Duodenal mucosa (tissue), 2 donors: Measurements from ENCODE around the gene ITGB2.

Source experiments
- H3K27ac ChIP-seq: one replicate; pipeline ENCODE4 v1.7.0; 2013; ENCODE audit warnings: low read depth, low read length
- H3K27me3 ChIP-seq, 2 donors: one replicate each; pipeline ENCODE4 v1.7.0; 2013; ENCODE audit warnings: low read length in 2 of 2, control low read depth in 1 of 2; ENCODE audit not compliant: insufficient read depth in 2 of 2, control insufficient read depth in 1 of 2
- H3K36me3 ChIP-seq, 2 donors: one replicate each; pipeline ENCODE4 v1.7.0; 2013; ENCODE audit warnings: low read length in 2 of 2, control low read depth in 1 of 2; ENCODE audit not compliant: insufficient read depth in 2 of 2, control insufficient read depth in 1 of 2
- H3K4me1 ChIP-seq, 2 donors: one replicate each; pipeline ENCODE4 v1.7.0; 2013; ENCODE audit warnings: low read length in 2 of 2, control low read depth in 1 of 2; ENCODE audit not compliant: insufficient read depth in 2 of 2, control insufficient read depth in 1 of 2
- H3K4me3 ChIP-seq, 2 donors: one replicate each; pipeline ENCODE4 v1.7.0; 2013; ENCODE audit warnings: low read length in 2 of 2, low read depth in 1 of 2
- H3K9ac ChIP-seq, 2 donors: one replicate each; pipeline ENCODE4 v1.7.0; 2013; ENCODE audit warnings: low read length in 2 of 2, low read depth in 1 of 2
- H3K9me3 ChIP-seq, 2 donors: one replicate each; pipeline ENCODE4 v1.7.0; 2013; ENCODE audit warnings: low read length in 2 of 2, control low read depth in 1 of 2; ENCODE audit not compliant: control insufficient read depth in 1 of 2

The ITGB2 gene

GRCh38 chr21:44846485-44847260 lies 74.0 kb downstream of the ITGB2 start:
- Histone ChIP-seq H3K9ac (no peak overlapping the region), H3K27me3 (no peaks in the 10 kb centered on the region), H3K36me3 (peaks cover 7 to 23% of the 10 kb centered on the region in 2 donors), H3K9me3 (no peaks in the 10 kb centered on the region), H3K4me1 (peaks cover 38 to 51% of the 10 kb centered on the region in 2 donors), H3K4me3 (peak overlapping the region; percentile 41 to 59), H3K27ac (no peak overlapping the region)

- H3K27ac ChIP-seq, result no peak overlapping the region
- no peak overlapping the region for H3K9ac ChIP-seq
- H3K9me3 ChIP-seq, result no peaks in the 10 kb centered on the region
- peaks cover 4 to 18% of the 10 kb centered on the region in 2 donors for H3K36me3 ChIP-seq
- peak overlapping the region; percentile 41 to 59 for H3K4me3 ChIP-seq
- peaks cover 0 to 2% of the 10 kb centered on the region in 2 donors for H3K27me3 ChIP-seq
- H3K4me1 ChIP-seq, result peaks cover 38 to 46% of the 10 kb centered on the region in 2 donors
Observed at GRCh38 chr21:44846224-44846484, 74.5 kb downstream of the ITGB2 start.

- Histone ChIP-seq H3K27me3 (peaks cover 0 to 4% of the 10 kb centered on the region in 2 donors), H3K9ac (peak overlapping the region in 1 of 2 donors; percentile 18), H3K4me3 (peak overlapping the region; percentile 41 to 59), H3K36me3 (peaks cover 0 to 13% of the 10 kb centered on the region in 2 donors), H3K9me3 (no peaks in the 10 kb centered on the region), H3K4me1 (peaks cover 36 to 40% of the 10 kb centered on the region in 2 donors), H3K27ac (no peak overlapping the region)
Observed at GRCh38 chr21:44845418-44846223, 75.1 kb downstream of the ITGB2 start.

GRCh38 chr21:44844256-44844655 lies 76.4 kb downstream of the ITGB2 start:
- Histone ChIP-seq H3K36me3 (peaks cover 0 to 6% of the 10 kb centered on the region in 2 donors), H3K27ac (no peak overlapping the region), H3K9me3 (no peaks in the 10 kb centered on the region), H3K4me3 (no peak overlapping the region), H3K4me1 (peaks cover 24 to 30% of the 10 kb centered on the region in 2 donors), H3K27me3 (peaks cover 0 to 4% of the 10 kb centered on the region in 2 donors), H3K9ac (no peak overlapping the region)

GRCh38 chr21:44842721-44843445 lies 77.8 kb downstream of the ITGB2 start:
- peaks cover 0 to 4% of the 10 kb centered on the region in 2 donors for H3K27me3 ChIP-seq
- H3K27ac ChIP-seq, result no peak overlapping the region
- no peak overlapping the region for H3K9ac ChIP-seq
- no peak overlapping the region for H3K4me3 ChIP-seq
- H3K36me3 ChIP-seq, result no peaks in the 10 kb centered on the region
- H3K4me1 ChIP-seq, result peaks cover 17 to 23% of the 10 kb centered on the region in 2 donors
- H3K9me3 ChIP-seq, result no peaks in the 10 kb centered on the region

GRCh38 chr21:44842087-44842486 lies 78.6 kb downstream of the ITGB2 start:
- Histone ChIP-seq H3K36me3 (no peaks in the 10 kb centered on the region), H3K4me3 (no peak overlapping the region), H3K9me3 (no peaks in the 10 kb centered on the region), H3K27ac (no peak overlapping the region), H3K27me3 (peaks cover 0 to 4% of the 10 kb centered on the region in 2 donors), H3K4me1 (peaks cover 17 to 21% of the 10 kb centered on the region in 2 donors), H3K9ac (no peak overlapping the region)

- peaks cover 11 to 14% of the 10 kb centered on the region in 2 donors for H3K4me1 ChIP-seq
- H3K4me3 ChIP-seq, result no peak overlapping the region
- no peak overlapping the region for H3K9ac ChIP-seq
- no peak overlapping the region for H3K27ac ChIP-seq
- no peaks in the 10 kb centered on the region for H3K36me3 ChIP-seq
- peaks cover 3 to 4% of the 10 kb centered on the region in 2 donors for H3K27me3 ChIP-seq
- no peaks in the 10 kb centered on the region for H3K9me3 ChIP-seq
Observed at GRCh38 chr21:44840771-44841170, 79.9 kb downstream of the ITGB2 start.

GRCh38 chr21:44838951-44839350 lies 81.7 kb downstream of the ITGB2 start:
- Histone ChIP-seq H3K27ac (no peak overlapping the region), H3K27me3 (peaks cover 3 to 4% of the 10 kb centered on the region in 2 donors), H3K36me3 (no peaks in the 10 kb centered on the region), H3K4me3 (no peak overlapping the region), H3K4me1 (peaks cover 6 to 11% of the 10 kb centered on the region in 2 donors), H3K9me3 (no peaks in the 10 kb centered on the region), H3K9ac (no peak overlapping the region)

GRCh38 chr21:44838039-44838895 lies 82.4 kb downstream of the ITGB2 start:
- H3K4me3 ChIP-seq, result no peak overlapping the region
- H3K27me3 ChIP-seq, result peaks cover 3 to 4% of the 10 kb centered on the region in 2 donors
- H3K27ac ChIP-seq, result no peak overlapping the region
- H3K36me3 ChIP-seq, result no peaks in the 10 kb centered on the region
- peaks cover 6 to 11% of the 10 kb centered on the region in 2 donors for H3K4me1 ChIP-seq
- H3K9ac ChIP-seq, result no peak overlapping the region
- no peaks in the 10 kb centered on the region for H3K9me3 ChIP-seq
